Measurements from ENCODE around the gene GLMP.

Gene GLMP

DNA sequence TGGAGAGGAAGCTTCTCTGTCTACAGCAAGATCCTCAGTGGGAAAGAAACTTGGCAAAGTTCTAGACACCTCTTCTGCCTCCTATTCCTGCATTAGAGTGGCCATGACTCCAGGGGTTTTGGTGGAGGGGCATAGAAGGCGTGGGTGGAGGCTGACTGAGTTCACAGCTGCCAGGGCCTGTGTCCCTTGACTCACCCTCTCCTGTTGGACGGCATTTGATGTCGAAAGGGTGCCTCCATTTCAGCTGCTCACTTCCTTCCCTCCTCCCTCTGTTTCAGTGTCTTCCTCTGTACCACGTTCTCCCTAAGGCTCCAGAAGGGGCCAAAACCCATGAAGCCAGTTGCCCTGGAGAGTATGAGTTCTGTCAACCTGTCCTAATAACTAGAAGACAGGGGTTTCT, 10.7 kb downstream of the GLMP start:
- DNase-seq = no peak

DNA sequence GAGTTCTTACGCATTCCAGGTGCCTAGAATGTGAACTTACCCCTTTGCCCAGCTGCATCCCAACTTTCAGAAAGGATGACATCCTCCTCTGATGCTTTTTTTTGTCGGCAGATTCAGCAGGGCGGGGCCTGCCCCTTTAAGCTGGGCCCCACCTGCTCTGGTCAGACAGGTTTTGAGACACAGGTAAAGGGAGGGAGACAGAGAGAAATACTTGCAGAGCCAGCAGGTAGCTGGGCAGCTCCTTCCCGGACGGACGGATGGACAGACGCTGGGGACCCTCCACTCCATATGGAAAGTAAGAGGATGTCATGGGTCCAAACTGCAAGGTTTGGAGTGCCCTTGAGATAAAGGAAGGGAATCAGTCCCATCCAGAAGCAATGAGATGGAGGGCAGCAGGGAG, 11.4 kb downstream of the GLMP start, which contains the start of gene TMEM79:
Gene TMEM79 (plus strand): TSS at position 214 of the 400 bp plus-strand sequence. CDS start 902 bp downstream, outside the sequence.
- DNase-seq = no peak

DNA sequence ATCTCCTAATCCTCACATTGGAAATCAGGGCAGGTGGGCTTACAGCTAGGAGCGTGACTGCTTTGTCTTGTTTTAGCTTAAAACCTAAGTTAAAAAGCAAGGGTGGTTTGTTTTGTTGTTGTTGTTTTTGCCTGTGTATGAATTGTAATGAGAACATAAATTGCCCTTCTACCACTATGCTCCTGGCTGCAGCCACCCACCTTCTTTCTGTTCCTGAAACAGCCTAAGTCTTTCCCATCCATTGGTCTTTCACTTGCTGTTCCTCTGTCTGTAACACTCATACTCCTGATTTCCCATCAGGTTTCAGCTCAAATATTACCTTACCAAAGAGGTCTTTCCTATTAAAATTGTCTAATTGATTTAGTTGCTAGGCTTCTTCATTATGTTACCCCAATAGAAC, 12.0 kb downstream of the GLMP start:
- no peak for DNase-seq

DNA sequence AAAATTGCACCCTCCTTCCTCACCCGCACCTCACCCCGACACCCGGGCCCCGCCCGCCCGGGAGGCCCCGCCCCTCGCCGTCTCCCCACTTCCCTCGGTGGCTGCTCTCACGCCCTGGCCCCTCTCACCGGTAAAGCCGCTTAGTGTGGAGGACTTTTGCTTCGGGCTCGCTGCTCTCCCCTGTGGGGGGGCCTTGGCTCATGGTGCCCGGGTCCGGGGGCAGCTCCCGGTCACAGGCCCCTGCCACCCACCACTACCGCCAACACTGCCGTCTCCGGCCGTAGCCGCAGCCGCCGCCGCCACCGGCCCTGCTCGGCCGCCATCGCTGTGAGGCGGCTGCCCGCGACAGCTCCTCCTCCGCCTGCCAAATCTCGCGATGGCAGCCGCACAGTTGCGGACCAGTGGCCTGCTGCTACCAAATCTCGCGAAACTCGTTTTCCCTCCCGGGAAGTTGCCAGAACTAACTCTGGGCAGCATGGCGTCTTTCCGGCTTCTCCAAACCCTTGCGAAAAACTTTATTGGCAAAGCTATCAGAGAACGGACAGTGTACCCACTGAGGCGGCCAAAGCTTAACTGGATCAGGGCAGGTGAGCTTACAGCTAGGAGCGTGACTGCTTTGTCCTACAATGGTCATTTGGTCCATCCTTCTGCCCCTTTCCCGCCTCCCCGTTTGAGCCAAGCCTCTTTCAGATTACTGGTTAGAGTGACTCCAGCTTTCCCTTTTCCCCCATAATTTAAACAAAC, 12.8 kb downstream of the GLMP start, which contains the start of gene SMG5:
Gene SMG5 (minus strand): TSS at position 347 of the 744 bp plus-strand sequence. CDS start 145 bp downstream, at position 202.
- DNase-seq = peak; percentile 78

DNA sequence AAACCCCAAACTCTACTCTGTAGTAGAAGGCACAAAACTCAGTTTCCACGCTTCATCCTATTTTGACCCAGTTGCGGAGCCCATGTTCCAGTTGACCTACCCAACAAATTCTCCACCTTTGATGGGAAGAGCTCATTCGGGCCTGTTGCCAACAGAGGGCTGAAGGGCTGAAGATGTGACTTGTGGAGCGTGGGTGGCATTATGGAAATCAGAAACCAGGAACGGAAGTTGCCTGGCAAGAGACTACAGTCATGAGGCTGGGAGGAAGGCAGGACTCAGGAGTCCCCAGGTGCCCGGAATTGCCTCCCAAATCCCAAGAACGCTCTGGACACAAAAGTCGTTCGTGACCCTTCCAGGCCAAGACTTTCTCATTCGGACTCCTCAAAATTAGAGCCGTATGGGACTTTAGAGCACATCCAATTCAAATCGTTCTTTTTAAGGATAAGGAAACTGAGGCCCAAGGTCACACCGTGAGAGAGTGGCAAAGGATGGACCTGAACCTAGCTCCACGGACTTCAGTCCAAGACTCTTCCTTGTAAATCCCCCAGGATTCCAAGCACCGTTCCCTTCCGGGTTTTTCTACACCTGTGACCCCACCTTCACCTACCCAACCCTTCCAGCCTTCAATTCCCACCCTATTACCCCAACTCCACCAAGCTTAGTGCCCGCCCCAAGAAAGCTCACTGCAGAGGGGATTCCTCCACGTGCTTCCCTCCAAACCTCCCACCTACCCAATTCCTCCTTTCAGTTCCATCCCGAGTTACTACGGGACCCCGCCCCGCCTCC, 13.6 kb downstream of the GLMP start:
- no peak for DNase-seq

DNA sequence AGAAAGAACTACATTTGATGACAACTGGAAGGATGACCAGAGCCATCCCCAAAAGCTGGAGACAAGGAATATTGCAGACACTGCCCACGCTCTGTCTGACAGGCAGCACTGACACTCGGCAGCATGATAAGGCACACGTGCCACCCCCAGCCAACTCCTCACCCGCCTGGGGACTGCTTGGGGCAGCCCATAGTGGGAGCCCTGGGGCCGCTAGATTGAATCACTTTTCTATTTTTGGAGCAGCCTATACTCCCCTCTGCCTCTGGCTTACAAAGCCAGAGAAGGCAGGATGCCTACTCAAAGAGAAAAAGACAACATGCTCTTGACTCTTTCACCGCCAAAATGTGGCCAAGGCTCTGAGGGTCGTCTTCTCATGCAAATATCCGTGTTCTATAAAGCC, 14.2 kb downstream of the GLMP start:
- no peak for DNase-seq

DNA sequence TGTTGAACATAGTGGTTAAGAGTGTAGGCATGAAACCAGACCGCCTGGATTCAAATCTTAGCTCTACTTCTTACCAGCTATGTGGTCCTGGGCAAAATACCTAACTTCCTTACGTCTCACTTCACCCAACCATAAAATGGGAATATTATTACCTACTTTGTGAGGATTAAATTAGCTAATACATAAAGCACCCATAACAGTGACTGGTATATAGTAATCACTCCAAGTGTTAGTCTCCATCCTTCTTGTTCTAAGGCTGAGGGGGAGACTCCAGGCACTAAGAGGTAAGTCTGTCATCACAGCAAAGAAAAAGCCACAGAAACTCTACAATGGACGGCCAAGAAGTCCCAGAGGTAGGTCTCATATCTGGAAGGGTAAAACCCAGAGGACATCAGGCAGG, 15.6 kb downstream of the GLMP start:
- DNase-seq = no peak

DNA sequence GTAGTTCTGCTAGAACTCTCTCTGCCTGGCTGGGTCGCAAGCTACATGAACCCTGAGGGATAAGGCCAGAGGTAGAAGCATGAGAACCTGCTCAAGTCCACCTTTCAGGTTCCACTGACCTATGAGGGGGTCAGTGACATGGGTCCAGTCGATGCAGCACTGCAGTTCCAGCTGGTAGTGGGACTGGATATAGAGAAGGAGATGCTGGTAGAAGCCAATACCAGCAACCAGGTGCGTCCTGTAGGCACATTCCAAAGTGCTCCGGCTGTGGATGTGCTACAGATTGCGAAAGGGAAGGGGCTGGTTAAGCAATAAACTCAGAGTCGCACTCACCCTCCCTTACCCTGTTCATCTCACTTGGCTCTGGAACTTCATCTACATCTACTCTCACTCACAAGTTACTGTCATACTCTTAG, 18.5 kb downstream of the GLMP start:
- no peak for DNase-seq

DNA sequence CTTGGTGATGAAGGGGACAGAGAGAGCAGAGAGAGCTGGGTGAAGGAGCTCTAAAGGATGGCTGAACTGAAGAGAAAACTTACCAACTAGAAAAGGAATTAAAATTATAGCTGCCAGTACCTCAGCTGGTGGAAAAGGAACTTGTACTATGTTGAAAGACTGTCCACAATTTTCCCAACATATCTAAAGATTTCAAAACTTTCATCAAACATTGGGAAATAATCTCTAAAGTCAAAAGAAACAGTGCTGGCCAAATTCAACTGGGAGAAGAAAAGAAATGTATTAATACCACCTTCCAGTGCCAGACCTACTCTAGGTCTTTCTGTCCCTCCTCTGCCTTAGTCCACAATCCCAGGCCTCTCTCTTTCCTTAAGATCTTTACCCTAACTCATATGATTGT, 18.9 kb downstream of the GLMP start:
- DNase-seq = no peak

DNA sequence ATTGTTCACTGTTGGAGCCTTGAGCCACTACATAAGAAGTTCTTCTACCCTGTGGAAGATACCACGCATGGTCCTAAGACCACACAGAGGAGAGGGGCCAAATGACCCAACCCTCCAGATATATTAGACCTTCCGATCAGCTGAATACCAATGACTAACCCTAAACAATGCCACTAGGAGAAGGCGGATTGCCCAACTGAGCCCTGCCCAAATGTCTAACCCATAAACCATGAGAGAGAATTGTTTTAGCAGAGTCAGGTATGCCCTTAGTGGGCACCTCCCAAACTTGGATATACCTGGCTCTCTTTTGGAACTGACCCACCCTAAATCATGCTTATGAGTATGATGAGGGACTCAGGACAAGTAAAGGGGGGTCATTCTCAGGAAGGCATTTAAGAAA, 25.2 kb downstream of the GLMP start:
- no peak for DNase-seq

DNA sequence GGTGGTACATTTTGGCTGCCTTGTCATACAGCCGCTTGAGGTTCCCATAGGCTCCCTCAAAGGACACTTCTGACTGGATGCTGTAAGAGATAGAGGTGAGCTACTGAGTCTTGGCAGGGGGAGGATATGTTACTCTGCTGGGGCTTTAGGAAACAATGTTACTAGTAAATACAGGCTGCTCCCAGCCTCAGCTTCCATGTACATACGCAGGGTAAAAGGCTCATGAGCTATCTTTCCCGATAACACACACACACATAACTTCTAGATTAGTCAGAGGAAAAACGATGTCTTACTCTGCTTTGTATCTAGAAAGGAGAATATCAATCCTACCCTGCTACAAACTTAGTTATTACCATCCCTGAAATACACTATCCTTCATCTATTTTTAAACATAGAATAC, 27.1 kb downstream of the GLMP start:
- DNase-seq = no peak

DNA sequence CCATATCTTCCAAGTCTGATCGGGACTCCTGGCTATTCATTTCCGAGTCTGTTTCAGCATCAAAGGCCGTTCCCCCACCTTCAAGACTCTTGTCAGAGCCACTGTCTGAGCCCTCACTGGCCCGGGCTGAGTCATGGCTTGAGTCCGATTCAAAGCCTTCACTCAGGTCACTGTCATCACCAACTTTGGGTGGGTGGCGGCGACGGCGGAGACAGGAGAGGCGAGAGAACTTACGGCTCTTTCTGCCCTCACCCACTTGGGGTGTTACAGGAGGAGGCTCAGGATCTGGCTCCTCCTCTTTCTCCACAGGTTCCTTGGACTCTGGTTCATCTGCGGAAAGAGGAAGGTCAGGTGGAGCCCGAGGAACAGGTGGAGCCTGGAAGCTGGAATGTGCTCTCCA, 29.4 kb downstream of the GLMP start:
- no peak for DNase-seq

DNA sequence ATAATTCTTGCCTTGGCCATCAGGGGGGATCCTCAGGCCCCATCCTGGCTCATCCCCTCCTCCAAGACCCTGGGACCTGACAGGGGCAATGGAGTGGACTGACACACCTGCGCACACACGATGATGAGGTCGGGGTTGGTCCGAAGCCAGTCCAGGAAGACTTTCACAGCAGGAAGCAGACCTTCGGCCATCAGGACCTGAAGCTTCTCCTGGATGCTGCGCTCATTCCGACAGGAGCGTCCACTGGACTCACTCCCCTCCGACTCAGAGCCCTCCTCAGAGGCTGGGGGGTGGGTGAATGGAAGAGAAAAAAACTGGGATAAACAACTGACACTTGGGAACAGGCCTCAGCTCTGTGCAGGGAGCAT, 32.2 kb downstream of the GLMP start:
- DNase-seq = no peak

DNA sequence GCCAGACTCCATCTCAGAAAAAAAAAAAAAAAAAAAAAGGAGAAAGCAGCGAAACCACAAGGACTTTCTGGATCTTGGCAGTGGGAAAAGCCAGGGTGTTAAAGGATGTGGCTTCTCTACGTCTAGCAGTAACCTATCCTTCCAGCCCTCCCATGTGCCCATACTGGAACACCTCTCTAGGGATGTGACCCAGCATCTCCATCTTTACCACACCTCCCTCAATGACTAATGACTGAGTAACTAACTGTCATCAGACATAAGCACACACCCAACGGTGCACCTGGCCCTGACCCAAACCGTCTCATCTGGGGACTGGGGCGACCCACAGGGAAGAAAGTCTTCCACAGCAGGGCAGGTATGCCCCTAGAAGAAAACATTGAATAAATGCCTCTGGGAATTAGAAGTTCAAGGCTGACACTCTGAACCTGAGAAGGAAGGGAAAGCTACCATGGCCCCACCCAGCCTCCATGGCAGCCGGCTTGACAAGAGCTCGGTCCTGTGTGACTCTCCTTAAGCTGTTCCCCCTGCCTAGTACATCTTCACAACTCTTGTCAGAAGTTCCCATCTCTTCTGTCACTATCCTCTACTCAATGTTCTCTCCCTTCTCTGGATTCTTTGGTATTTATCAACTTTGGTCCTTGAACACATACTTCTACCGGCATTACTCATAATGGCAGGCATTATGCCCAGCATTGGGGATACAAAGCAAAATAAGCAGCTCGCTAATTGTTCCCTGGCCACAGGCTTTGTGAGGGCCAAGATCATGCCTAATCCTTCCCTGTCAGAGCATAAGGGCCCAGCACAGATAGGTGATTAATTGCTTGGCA, 32.8 kb downstream of the GLMP start:
- DNase-seq = no peak

DNA sequence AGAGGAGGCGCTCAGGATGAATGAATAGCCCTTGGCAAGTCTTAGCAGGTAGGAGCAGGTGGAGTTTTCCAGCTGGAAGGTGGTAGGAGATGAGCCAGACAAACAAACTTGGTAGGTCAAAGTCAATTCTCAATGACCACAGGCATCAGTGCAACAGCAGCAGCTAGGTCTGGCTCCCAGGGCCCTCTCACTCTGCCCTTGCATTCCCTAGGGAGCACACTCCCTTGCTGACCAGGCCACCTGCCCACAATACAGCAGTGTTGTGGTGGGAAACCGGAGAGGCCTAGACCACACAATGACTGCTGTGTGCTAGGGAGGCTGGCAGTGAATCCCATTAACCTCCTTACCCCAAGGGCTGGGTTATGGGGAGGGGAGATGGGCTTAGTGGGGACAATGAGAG, 34.6 kb downstream of the GLMP start:
- no peak for DNase-seq

DNA sequence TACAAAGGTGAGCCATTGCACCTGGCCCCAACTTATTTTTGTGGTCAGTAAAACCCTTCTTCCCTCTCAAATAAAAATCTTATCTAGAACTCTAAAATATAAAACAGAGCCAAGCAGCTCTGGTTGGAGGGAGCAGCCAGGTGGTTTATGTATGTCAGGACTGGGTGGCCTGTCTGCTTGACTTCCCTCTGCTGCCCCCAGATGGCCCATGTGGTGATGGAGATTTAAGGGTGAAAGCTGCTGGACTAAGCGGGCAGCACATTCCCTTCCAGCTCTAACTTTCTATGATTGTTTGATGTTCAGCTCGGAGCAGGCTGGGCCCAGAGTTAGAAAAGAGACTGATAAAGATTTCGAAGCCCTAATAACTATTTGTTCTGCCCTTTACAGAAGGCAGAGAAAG, 35.7 kb downstream of the GLMP start:
- no peak for DNase-seq

DNA sequence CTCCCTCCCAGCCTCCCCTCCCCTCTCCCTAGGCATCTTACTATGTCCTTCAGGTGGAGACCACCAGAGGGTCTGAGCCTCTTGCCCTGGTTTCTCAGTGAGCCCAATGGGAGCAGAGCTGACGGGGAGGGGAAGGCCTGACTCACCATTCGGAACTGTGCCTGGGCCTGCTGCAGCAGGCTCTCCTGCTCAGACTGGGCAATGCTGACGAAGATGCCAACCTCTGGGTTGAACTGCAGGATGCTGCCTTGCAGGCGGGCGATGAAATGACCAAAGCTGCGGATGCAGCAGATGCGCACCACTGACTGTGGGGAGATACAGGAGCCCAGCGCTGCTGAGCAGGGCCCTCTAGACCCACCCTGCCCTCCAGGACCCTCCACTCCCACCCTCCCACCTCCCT, 36.6 kb downstream of the GLMP start:
- no peak for DNase-seq

DNA sequence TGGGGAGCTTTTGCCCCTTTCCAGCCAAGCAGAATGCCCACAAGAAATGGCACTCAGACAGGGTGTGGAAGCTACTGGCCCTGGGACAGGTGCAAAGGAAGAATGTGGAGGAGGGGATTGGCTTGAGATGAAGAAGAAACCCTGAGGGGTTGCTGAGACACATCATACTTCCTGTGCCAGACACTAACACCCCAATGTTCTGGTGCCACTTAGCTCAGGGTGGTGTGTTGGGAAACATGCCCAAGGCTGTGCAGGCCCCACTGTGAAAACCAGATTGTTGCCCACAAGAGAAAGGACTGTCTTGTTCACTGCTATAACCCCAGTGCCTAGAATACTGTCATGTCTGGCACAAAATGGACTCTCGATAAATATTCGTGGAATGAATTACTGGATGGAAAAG, 37.8 kb downstream of the GLMP start:
- DNase-seq = no peak

DNA sequence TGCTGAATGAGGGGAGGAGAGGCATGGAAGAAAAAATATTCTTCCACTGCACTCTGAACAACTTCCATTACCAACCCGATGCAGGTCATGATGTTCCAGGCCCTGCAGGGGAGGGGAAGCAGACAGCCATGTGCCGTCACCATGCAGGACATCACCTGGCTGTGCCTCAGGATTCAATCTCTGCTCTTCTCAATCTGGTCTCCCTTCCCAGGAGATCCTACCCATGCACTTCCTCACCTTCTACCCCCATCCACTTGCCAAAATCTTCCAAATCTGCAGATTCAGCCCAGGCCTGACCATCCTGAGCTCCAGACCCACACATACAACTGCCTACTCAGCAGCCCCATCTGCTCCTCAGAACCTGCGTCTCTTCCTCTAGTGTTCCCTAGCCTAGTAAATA, 41.8 kb downstream of the GLMP start:
- DNase-seq = no peak

DNA sequence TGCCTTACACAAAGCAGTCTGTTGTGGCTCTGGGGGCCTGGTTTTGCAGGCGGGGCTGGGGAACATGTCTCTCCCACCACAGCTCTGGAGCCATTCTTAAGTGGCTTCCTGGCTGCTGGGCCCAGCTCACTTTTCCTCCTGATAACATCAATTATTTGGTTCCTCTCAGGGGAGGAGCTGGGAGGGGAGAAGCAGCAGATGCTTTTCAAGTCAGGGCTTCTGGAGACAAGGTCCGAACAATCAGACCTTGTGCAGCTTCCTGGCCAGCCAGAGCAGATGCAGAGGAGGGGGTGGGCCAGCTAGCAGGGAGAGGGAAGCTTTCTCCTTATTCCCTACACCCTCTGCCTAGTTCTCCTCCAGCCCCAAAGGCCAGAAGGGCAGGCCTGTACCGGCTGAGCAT, 44.0 kb downstream of the GLMP start:
- no peak for DNase-seq

DNA sequence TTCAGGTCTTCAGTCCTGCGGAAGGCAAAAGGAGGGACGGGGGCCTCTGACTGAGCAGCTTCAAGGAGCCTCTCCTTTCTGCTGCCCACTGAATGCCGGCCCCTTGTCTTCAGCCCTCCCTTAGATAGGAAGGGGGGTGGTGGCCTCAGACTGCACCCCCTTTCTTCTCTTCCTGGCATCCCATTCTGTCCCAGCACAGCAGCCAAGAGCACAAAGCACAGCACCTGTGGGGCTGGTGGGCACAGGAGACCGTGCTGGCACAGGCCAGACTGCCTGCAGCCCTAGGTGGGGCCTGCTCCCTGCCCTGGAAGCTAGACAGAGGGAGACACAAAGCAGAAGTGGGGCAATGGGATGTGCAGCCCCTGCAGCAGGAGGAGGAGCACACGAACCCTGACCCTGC, 45.9 kb downstream of the GLMP start:
- no peak for DNase-seq

DNA sequence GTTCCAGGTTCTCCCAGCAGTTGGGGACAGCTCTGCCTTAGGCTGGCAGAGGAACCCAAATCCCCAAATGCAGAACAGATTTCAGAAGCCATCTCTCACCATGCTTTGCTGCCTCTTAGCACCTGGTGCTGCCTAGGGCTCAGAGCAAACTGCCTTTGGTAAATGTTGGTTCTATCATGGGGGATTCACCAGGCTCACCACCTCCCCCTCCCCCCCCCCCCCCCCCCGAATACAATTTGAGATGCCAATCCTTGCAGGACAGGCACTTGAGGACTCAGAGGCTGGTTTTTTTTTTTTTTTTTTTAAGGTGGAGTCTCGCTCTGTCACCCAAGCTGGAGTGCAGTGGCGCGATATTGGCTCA, 47.2 kb downstream of the GLMP start:
- DNase-seq = no peak

DNA sequence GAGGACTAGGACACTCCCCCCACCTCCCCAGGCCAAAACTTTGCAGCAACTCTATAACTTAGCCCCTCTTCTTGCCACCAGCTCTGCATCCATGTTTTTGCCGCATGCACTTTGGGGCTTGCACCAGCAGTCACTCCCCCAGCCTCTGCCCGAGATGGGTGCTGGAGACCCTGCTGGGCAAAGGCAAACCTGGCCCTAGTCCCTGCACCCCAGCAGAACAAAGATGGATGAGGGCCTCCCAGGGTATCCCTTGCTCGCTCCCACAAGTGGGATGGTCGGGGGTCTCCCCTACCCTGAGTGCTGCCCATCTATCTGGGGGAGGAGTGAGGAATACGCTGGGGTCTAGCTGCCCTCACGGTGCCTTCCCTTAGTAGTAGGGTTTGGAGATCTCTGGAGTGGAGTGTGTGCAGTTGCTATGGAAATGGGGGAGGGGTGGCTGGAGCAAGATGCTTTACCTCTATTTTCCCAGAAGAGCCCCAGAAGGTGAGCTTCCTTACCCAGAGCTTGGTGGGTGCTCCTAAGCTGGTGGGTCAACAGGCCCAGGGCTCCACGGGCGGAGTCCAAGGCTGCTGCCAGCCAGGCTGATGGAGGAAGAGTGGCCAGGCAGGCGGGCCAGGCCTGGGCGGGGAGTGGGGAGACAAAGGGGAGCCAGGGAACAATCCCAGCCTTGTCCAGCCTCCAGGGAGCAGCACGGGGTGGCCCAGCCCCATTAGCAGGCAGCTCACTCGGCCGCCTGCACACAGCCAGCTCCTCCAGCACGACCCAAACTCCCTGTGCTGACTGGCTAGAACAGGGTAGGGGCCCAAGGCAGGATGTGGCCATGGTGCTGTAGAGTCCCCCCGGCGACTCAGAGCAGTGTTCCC, 47.8 kb downstream of the GLMP start, which contains the start of gene PAQR6:
Gene PAQR6 (minus strand): TSS at position 597 of the 863 bp plus-strand sequence. CDS start 1,325 bp downstream, outside the sequence.
- no peak for DNase-seq
